CD4-positive, alpha-beta T cell treated with Interleukin-6 at 100 ng/mL for 8 hours (primary cell): ENCODE data around the gene TRIM33.
"Not testable (repeated sequence)": the region's sequence is repeated elsewhere in the genome, so short reads cannot be mapped to it uniquely, and the experiment has no call there.

Source experiments
- DNase-seq: peaks from one replicate; pipeline ENCODE4 v3.0.0-alpha.2; 2020; ENCODE audit warnings: mixed read lengths, low spot score

Gene TRIM33

DNA sequence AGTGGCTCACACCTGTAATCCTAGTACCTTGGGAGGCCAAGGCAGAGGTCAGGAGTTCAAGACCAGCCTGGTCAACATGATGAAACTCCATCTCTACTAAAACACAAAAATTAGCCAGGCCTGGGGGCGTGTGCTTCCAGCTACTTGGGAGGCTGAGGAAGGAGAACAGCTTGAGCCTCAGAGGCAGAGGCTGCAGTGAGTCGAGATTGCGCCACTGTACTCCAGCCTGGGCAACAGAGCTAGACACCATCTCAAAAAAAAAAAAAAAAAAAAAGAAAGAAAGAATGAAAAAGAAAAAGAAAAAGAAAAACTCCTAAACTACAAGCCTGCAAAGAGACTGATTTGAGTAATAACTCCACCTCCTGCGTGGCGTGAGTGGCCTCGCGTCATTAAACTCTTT is 92.1 kb downstream of the TRIM33 start:
- not testable (repeated sequence) for DNase-seq

DNA sequence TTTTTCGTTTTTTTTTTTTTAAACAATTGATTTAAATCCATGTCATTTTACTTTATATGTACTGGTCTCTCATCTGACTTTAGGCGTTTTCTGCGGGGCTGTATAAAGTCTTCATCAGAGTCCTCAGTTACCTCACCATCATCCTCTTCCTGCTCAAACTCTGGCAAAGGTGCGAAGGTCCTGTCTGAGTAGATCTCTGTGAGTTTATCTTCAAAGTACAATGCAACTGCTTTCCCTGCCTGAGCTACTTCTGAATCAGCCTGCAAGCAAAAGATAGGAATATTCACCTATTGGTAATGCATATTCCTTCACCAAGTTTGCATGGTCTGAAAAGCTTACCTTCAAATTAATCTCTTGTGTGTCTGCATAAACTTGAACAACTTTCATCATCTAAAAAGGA is 113.4 kb downstream of the TRIM33 start:
- DNase-seq = no peak

DNA sequence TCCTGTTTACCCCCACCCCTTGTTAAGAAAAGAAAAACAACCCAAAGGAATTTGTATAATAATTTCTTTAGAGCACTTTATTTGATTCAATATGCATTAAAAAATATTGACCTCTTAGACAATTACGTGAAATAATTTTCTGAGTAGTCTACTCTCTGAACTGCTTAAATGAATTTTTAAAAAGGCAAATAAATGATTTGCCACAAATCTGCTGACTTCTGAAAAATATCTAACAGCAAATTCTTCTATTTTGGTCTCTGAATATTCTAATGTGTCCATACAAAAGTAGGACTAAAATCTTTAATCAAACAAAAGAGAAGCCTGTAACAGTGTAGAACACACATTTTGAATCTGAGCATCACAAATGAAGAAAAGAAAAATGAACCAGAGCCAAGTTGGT is 115.1 kb downstream of the TRIM33 start:
- no peak for DNase-seq

DNA sequence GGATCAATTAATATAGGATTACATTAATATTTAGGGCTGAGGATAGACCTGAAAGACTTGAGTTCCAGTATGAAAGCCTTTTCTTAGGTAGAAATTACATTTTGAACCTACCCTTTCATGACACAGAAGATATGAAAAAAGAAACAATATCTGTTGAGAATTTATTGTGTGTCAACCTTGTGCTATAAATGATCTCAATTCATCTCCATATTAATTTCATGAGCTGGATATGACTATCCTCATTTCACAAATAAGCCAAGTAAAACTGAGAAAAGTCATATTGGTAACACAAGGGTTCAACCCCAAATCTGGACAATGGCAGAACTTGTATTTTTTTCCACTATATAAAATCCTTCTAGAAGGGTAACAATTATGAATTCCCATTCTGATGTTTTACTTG is 120.0 kb downstream of the TRIM33 start:
- DNase-seq = no peak

DNA sequence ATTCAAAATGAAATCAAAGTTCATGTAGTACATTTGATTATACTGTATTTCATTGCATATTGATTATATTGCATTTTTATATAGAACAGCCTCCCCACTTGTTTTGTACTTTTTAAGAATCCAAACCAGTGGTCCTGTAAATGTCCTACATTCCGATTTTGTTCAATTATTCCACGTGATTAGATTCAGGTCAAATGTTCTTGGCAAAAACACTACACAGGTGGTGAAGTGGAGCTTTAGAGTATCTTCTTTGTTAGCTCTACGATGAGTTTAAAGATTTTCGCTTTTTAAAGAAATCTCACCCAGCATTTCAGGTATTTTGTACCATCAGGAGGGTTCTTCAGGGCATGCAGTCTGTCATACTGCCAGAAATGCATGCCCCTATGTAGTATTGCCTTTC is 120.6 kb downstream of the TRIM33 start:
- no peak for DNase-seq

DNA sequence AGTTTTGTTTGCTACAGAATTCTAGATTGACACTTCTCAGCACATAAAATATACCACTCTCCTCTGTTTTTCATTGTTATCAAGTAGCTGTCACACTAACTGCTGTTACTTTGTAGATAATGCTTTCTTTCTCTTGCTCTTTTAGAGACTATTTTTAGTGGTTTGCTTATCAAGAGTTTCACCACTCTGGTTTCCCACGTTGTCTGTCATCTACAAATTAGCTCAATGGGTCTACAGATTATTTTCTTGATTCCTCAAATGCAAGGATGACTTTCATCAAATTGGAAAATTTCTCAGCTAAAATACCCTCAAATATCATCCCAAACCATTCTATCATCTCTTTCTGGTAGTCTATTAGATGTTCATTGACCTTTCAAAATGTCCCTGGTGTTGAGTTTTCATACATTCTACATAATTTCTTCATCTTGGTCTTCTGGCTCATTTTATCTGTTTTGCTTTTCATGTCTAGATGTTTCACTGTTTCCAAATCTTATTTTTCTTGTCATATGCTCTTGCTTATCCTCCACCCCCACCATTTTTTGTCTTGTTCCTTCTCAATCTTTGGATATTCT is 122.5 kb downstream of the TRIM33 start:
- DNase-seq = no peak

DNA sequence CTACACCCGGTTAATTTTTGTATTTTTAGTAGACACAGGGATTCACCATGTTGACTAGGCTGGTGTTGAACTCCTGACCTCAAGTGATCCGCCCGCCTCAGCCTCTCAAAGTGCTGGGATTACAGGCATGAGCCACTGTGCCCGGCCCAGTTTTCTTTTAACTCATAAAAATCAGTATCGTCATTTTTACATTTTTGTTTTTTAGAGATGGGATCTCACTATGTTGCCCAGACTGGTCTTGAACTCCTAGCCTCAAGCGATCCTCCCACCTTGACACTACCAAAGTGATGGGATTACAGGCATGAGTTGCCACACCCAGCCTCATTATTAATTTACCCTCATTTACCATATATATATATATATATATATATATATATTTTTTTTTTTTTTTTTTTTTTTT is 123.4 kb downstream of the TRIM33 start:
- DNase-seq = not testable (repeated sequence)

DNA sequence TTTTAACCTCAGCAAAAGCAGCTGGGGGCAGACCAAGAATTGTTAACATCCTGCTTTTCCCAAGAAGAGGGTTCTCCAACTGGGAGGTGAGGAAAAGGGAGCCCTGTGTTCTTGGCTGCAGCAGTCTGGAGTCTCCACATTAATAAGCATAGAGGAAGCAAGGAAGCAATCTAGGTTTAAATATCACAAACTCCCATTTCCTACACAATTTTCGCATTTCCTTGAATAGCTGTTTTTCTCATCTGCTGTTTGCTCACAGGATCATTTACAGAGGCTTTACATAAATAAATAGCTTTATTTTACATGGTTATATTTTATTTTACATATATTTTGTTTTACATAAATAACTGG is 124.0 kb downstream of the TRIM33 start:
- no peak for DNase-seq

DNA sequence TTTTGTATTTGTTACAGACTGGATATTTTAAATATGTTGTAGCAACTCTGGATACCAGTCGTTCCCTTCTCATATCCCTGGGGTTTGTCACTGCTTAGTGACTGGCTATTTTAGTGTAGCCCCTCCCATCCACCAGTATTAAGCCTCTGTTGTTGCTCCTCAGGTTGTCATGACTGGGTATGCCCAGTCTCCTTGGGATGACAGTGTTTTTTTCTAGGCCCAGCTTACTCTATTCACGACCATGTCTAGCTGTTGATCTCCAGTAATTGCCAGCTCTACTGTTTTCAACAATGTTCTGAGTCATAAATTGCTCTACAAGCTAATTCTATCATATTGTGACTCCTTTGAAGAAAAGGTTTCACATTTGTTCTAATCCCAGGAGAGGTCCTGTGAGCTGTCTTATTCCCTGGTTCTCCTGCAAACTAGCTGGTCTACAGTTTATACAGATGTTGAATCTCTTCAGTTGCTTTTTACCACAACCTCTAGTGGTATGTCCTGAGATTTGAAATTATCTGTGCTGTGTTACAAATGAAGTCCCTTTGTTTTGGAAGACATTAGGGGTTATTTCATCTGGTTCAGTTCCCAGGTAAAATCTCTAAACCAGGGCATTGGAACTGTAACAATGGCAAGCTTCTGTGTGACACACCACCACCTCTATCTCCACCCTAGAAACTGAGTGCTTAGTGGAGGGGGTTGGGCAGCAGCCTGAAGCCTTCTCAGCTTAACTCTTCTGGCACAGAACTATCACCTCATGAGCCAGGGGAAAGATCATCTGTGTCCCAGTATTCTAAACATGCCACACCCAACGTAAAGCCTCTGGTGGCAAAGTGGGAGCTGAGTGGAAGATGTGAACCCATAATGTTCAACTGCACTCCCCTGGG is 124.6 kb downstream of the TRIM33 start:
- no peak for DNase-seq

DNA sequence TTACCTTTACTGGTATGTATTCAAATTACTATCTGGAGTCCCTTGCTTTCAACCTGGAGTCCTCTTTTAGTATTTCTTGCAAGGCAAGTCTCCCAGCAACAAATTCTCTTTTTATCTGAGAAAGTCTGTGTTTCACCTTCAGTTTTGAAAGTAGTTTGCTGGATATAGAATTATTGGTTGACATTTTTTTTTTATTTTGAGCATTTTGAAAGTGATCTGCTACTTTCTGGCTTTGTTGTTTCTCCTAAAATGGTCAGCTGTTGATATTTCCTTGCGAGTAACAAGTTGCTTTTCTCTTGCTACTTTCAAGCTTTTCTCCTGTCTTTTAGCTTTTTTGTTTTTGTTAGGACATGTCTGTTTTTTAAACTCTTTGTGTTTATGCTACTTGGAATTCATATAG is 126.1 kb downstream of the TRIM33 start:
- no peak for DNase-seq

DNA sequence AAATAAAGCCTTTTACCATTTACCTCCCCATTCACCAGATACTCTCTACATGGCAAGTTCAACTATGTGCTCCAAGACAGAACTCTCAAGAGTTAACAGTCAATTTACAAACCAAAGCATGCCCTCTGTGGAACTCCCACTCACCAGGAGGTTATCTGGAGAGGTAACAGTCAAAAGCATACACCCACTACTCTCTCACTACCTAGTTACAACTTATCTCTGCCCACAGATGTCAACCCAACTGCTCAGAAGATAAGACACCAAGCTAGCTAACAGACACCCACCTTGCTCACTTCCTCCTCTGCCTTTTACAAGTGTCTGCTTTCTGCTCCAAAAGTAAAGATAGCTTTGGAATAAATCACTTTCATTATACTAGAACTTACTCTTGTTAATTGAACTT is 131.0 kb downstream of the TRIM33 start:
- no peak for DNase-seq

DNA sequence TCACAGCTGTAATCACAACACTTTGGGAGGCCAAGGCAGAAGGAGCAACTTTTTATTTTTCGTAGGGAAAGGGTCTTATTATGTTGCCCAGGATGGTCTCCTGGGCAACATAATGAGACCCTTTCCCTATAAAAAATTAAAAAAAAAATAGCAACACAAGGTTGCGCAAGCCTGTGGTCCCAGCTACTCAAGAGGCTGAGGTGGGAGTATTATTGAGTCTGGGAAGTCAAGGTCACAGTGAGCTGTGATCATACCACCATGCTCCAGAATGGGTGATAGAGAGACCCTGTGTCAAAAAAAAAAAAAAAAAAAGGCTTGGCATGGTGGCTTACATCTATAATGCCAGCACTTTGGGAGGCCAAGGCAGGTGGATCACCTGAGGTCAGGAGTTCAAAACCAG is 131.6 kb downstream of the TRIM33 start:
- DNase-seq = no peak

DNA sequence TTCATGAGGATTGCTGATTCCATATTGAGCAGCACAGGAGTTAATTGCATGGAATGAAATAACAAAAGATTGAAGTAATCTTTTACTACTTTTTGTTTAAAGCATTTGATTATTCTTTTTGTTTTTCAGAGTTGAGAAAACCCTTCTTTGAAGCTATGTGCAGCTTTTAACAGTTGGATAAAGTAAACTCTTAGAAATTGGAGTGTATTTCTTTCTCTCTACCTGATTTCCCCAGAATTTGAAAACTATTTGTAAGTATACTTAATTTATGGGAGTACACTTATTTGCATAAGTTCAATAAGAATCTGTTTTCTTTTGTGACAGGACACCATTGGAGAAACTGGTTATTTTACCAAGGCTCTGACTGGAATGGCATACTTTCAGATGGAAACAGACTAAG is 133.6 kb downstream of the TRIM33 start:
- DNase-seq = no peak

DNA sequence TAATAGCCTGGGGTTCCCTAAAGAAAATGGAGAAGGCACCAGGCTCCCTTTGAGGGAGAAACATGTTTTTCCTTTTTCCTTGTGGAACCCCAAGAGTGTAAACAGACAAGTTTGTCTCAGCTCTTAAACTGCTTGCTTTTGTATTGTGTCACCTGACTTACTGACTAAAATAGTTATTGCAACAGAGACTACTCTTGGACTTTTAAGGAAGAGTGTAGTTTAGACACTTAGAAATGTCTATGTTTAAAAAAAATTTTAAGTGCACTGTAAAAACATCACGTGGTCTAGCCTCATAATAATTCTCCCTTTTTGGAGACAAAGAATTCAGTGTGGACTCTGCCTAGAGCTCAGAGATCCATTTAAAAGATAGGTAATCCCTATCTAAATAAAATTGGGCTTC is 141.1 kb downstream of the TRIM33 start:
- no peak for DNase-seq

DNA sequence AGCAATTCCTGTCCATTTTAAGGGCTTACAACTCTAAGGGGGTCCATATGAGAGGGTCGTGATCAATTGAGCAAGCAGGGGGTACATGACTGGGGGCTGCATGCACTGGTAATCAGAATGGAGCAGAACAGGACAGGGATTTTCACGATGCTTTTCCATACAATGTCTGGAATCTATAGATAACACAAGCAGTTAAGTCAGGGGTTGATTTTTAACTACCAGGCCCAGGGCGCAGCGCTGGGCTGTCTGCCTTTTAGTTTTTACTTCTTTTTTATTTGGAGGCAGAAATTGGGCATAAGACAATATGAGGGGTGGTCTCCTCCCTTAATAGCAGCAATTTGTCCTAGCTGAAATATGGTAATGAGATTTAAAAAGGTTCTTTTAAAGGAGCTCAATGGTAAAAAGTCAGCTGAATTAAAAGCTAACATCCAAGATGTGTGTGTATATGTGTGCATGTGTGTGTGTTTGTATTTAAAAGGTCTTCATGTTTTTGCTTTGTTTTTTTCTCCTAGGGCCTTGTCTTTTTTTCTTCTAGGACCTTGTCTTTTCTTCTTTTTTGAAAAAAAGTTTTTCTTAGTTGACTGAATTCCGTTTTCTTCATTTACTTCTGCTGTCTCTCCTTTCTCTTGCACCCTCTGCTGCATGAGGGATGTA is 141.6 kb downstream of the TRIM33 start:
- DNase-seq = not testable (repeated sequence)

DNA sequence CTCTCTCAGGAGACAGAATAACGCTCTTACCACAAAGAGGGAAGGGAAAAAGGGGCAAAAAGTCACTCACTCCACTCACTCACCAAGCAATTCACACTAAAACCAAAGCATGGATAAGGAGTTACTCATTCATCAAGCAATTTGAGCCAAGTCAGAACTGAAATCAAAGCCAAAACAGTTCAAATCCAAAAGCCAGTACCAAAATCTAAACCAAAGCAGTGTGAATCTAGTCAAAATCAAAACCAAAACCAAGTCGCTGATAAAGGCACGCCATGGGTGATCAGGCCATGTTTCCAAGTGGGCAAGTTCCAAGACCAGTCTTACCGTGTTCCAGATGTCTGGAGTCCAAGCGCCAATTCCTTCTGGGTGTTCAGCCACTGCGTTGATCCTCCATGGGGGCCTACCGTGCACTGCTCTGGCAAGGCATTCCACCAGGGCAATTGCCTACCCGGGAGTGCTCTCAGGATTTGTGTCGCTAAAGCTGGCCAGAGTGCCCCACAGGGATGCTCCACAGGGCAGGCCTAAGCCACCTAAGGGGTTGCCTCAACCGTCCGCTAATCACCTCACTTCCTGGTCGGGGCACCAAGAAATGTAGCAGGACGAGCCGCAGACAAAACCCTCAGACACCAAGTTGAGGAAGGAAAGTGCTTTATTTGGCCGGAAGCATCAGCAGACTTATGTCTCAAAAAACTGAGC is 142.3 kb downstream of the TRIM33 start:
- DNase-seq = no peak

DNA sequence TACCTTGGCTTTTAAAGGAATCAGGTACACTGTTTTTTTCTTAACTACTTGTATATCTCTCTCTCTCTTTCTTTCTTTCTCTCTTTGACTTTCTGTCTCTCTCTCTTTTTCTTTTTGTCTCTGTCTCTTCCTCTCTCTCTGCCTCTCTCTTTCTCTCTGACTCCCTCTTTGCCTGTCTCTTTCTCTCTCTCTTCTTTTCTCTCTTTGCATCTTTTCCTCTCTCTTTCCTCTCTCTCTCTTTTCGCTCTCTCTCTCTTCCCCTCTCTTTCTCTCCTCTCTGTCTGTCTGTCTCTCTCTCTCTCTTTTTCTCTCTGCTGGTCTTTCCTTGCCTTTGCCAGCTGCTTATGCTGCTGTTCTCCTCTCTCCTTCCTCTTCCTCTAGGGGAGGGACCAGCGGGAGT is 143.2 kb downstream of the TRIM33 start:
- no peak for DNase-seq

DNA sequence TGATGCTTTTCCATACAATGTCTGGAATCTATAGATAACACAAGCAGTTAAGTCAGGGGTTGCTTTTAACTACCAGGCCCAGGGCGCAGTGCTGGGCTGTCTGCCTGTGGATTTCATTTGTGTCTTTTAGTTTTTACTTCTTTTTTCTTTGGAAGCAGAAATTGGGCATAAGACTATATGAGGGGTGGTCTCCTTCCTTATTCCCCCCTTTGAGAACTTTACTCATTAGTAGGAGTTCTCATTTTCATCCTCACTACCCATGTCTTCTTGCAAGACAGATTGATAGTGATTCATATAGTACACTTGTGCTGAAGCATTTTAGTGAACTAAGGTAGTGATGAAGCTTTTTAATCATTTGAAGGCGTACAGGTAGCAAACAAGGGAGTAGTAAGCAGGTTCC is 147.8 kb downstream of the TRIM33 start:
- not testable (repeated sequence) for DNase-seq

DNA sequence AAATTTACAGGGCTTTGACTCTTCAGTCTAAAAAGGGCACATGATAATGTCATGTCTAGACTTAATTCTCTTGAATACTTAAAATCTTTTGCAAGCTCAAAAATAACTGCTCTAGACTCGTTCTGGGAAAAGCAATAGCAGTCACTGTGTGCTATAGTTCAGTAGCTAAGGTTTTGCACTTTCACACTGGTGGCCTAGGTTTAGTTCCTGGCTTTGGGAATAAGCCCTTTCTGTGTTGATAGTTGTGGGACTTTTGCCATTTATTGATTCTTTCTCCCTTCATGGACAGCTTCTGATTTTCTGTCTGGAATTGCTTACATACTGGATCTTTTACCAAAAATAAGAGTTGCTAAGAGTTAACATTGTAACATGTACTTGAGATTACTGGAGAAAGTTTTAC is 151.2 kb downstream of the TRIM33 start:
- no peak for DNase-seq

DNA sequence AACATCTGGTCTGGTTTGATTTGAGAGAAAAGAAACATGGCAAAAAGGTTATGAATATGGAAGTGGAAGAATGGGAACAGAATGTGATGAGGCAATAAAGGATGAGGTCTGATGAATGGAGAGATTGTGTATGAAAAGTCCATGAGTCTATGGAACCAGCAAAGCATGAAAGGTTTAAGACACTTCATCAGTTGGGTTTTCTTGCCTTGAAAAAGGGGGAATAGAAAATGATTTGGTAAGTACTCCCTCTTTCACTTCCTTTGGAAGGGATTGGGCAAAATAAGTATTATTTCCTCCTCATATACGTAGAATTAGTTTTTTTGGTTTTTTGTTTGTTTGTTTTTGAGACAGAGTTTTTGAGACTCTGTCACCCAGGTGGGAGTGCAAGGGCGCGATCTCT is 155.8 kb downstream of the TRIM33 start:
- no peak for DNase-seq

DNA sequence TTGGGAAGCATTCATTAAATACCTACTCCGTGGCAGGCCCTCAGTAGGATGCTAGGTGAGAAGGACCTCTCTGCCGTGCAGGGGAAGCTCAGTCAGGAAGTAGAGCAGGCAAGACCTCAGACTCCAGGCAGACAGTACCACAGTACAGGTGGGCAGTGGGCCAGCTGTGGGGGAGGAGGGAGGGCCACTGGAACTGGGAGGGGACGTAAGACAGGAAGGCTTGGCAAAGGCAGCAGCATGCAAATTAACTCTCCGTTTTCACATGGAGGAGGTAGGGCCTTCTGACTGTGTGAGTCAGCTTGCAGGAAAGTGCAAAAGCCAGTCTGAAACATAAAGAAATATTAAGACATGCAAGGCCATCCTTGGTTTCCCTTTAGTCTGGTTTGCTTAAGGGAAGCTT is 157.7 kb downstream of the TRIM33 start:
- no peak for DNase-seq

DNA sequence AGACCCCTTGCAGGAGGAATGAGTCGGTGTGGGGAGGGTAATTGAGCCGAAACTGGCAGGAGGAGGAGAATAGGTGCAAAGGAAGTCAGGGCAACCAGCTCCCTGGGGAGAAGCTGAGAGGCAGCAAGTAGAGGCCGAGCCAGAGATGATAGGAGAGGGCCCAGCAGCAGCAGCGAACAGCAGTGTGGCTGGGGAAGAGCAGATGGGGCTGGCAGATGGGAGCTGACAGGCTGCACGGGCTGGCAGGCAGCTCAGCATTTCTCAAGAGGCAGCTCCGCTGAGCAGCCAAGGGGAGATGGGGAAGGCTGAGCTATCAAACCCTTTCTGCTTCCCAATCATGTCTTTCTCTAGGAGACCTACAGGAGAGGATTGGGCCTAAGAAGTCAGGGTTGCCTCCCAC is 158.2 kb downstream of the TRIM33 start:
- no peak for DNase-seq
